Activated T-cell treated with anti-CD3 and anti-CD28 coated beads, Interleukin-2, amount 50 U/mL, for 24 hours (primary cell): Measurements from ENCODE around the gene MARCHF2.
A peak's percentile ranks its signal among the peaks of the same experiment; 100 is the strongest.

ENCODE experiments used
- DNase-seq: peaks from one replicate; pipeline ENCODE4 v3.0.0-alpha.2; 2020
- H3K27ac Mint-ChIP-seq: 2 replicates; pipeline ENCODE4 v1.8.0; 2020; ENCODE audit warnings: mild to moderate bottlenecking, mixed read lengths
- H3K27me3 Mint-ChIP-seq: 2 replicates; pipeline ENCODE4 v1.8.0; 2020; ENCODE audit warnings: mixed read lengths
- H3K36me3 Mint-ChIP-seq: 2 replicates; pipeline ENCODE4 v1.8.0; 2020; ENCODE audit warnings: low read depth, mixed read lengths
- H3K4me1 Mint-ChIP-seq: 2 replicates; pipeline ENCODE4 v1.8.0; 2020; ENCODE audit warnings: low read depth, mixed read lengths
- H3K4me3 Mint-ChIP-seq: 2 replicates; pipeline ENCODE4 v1.8.0; 2020; ENCODE audit warnings: mild to moderate bottlenecking, moderate library complexity, mixed read lengths
- H3K9me3 Mint-ChIP-seq: 2 replicates; pipeline ENCODE4 v1.8.0; 2020; ENCODE audit warnings: mixed read lengths

The MARCHF2 gene

DNA sequence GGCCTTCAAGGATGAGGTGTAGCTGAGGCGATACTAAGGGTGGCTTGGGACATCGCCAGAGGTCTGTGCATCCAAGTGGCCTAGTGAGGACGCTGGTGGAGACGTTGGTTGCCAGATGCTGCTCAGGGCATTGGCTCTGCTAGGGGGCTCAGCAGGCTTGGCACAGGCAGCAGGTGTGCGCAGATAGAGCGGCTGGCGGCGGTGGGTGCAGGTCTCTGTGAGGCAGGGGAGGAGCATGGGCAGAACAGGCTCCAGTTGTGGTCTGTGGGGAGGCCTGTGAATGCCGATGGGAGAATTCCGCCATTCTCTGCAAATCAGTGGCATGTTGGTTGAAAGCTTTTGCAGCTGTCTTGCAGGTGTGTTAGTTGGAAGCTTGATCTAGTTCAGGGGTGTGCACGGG lies 68.1 kb downstream of the MARCHF2 start:
- DNase-seq, result no peak
- H3K4me3 Mint-ChIP-seq, result no peak overlapping the region
- peak overlapping the region; percentile 87 for H3K27ac Mint-ChIP-seq
- no peaks in the 10 kb centered on the region for H3K9me3 Mint-ChIP-seq
- no peaks in the 10 kb centered on the region for H3K27me3 Mint-ChIP-seq
- H3K4me1 Mint-ChIP-seq, result peaks cover 72% of the 10 kb centered on the region
- peaks cover 92% of the 10 kb centered on the region for H3K36me3 Mint-ChIP-seq

DNA sequence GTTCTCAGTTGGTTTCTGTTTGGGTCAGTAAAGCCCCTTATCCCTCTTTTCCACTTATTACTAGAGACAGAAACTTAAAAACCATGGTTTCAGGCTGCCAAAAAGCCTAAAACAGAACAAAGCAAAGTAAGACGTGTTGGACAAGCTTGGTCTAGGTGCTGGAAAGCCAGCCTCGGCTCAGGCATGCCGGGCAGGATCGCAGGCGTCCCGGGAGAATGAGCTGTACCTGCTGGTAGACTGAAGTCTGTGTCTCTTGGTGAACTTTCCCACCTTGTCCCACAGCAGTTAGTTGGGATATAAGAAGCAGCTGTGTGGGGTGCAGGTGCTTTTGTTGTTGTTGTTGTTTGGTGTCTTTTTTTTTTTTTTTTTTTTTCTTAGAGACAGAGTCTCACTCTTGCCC lies 68.5 kb downstream of the MARCHF2 start:
- Mint-ChIP-seq H3K4me1 (peaks cover 72% of the 10 kb centered on the region), H3K27ac (peak overlapping the region; percentile 87), H3K27me3 (no peaks in the 10 kb centered on the region), H3K4me3 (no peak overlapping the region), H3K36me3 (peaks cover 93% of the 10 kb centered on the region), H3K9me3 (no peaks in the 10 kb centered on the region)
- DNase-seq, result no peak

DNA sequence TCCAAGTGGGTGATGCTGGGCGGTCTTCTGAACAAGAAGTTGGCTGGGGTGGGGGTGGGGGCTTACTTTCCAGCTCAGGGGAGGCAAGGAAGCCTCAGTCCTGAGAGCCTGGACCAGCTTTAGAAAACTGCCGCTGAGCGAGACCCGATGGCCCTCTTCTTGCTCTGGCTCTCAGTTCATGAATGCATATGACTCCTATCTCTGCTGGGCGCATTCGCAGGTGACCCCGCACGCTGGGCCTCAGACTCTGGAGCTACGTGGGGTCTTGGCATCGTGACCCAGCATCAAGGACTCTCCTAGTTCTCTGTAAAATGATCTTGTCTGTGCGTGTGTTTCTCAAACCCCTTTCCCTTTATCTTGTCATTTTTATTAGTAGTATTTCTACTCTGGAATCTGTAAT lies 69.6 kb downstream of the MARCHF2 start:
- no peaks in the 10 kb centered on the region for H3K9me3 Mint-ChIP-seq
- H3K4me1 Mint-ChIP-seq, result peaks cover 73% of the 10 kb centered on the region
- no peak overlapping the region for H3K4me3 Mint-ChIP-seq
- peaks cover 94% of the 10 kb centered on the region for H3K36me3 Mint-ChIP-seq
- no peaks in the 10 kb centered on the region for H3K27me3 Mint-ChIP-seq
- peak overlapping the region; percentile 87 for H3K27ac Mint-ChIP-seq
- DNase-seq, result peak; percentile 22

DNA sequence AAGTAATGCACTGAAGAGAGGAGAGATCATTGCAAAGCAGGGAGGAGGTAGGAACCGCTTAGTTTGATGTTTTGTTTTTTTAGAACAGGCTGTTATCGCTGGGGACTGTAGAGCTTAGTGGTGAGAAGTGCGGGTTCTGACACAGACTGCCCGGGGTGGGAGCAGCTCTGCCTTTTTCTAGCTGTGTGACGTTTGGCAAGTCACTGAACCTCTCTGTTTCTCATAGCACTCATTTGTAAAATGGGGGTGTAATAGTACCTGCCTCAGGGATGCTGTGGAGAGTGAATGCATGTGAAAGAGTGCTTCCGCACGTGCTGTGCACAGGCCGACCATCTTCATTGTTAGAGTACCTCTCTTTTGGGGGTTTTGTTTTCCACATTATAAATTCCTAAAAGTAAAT lies 70.1 kb downstream of the MARCHF2 start:
- Mint-ChIP-seq H3K27me3 (no peaks in the 10 kb centered on the region), H3K36me3 (peaks cover 94% of the 10 kb centered on the region), H3K9me3 (no peaks in the 10 kb centered on the region), H3K4me1 (peaks cover 73% of the 10 kb centered on the region), H3K4me3 (no peak overlapping the region), H3K27ac (peak overlapping the region; percentile 87)
- no peak for DNase-seq

- H3K27me3 Mint-ChIP-seq, result no peaks in the 10 kb centered on the region
- H3K4me3 Mint-ChIP-seq, result no peak overlapping the region
- peaks cover 93% of the 10 kb centered on the region for H3K36me3 Mint-ChIP-seq
- H3K27ac Mint-ChIP-seq, result peak overlapping the region; percentile 77
- no peak for DNase-seq
- no peaks in the 10 kb centered on the region for H3K9me3 Mint-ChIP-seq
- peaks cover 66% of the 10 kb centered on the region for H3K4me1 Mint-ChIP-seq
Observed at GRCh38 chr19:8484331-8484894, 71.3 kb downstream of the MARCHF2 start.

GRCh38 chr19:8485561-8486371 lies 72.7 kb downstream of the MARCHF2 start:
- H3K27ac Mint-ChIP-seq, result peak overlapping the region; percentile 95
- H3K9me3 Mint-ChIP-seq, result no peaks in the 10 kb centered on the region
- no peak for DNase-seq
- H3K4me3 Mint-ChIP-seq, result no peak overlapping the region
- H3K36me3 Mint-ChIP-seq, result peaks cover 97% of the 10 kb centered on the region
- peaks cover 60% of the 10 kb centered on the region for H3K4me1 Mint-ChIP-seq
- no peaks in the 10 kb centered on the region for H3K27me3 Mint-ChIP-seq

GRCh38 chr19:8486661-8487136 lies 73.6 kb downstream of the MARCHF2 start:
- peaks cover 91% of the 10 kb centered on the region for H3K36me3 Mint-ChIP-seq
- DNase-seq, result no peak
- peaks cover 50% of the 10 kb centered on the region for H3K4me1 Mint-ChIP-seq
- no peaks in the 10 kb centered on the region for H3K27me3 Mint-ChIP-seq
- no peaks in the 10 kb centered on the region for H3K9me3 Mint-ChIP-seq
- H3K4me3 Mint-ChIP-seq, result peak overlapping the region; percentile 37
- peak overlapping the region; percentile 95 for H3K27ac Mint-ChIP-seq

- Mint-ChIP-seq H3K4me1 (peaks cover 47% of the 10 kb centered on the region), H3K36me3 (peaks cover 85% of the 10 kb centered on the region), H3K27me3 (no peaks in the 10 kb centered on the region), H3K9me3 (no peaks in the 10 kb centered on the region), H3K27ac (peak overlapping the region; percentile 95), H3K4me3 (peak overlapping the region; percentile 37)
- peak; percentile 72 for DNase-seq
Observed at GRCh38 chr19:8487137-8487851, 74.2 kb downstream of the MARCHF2 start.

DNA sequence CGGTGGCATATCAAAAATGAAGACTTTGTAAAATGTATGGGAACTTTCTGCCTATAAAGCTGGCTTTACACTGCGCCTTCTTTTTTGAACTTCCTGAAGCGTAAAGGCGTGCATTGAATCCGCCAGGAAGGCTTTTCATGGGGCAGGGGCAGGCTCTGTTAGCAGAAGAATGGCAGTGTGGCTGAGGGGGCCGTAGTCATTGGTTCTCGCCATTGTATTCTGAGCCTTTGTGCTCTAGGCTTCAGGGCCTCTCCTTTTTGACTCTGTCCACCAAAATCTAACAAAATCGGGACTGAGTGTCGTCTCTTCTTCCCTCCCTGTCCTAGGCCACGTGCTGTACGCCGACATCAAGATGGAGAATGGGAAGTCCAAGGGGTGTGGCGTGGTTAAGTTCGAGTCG lies 75.3 kb downstream of the MARCHF2 start:
- peaks cover 75% of the 10 kb centered on the region for H3K36me3 Mint-ChIP-seq
- H3K27ac Mint-ChIP-seq, result peak overlapping the region; percentile 95
- H3K4me1 Mint-ChIP-seq, result peaks cover 42% of the 10 kb centered on the region
- no peaks in the 10 kb centered on the region for H3K9me3 Mint-ChIP-seq
- no peaks in the 10 kb centered on the region for H3K27me3 Mint-ChIP-seq
- no peak overlapping the region for H3K4me3 Mint-ChIP-seq
- no peak for DNase-seq
